Sciatic nerve (tissue), 2 donors: ENCODE data around the gene PPAT. TPM values are rescaled to one million over a fixed set of nuclear protein-coding genes. Genes with fewer than 3 reads are reported as not detected.

Experiments
- ATAC-seq: fragments of 200-7000 bp; cut with Tn5 transposase; one replicate; pipeline ENCODE4 v1.9.1; 2020; ENCODE audit warnings: mild to moderate bottlenecking, moderate library complexity
- DNase-seq: peaks from one replicate; pipeline ENCODE4 v3.0.0-alpha.2; 2020; ENCODE audit warnings: low spot score
- intact Hi-C: fragments of 100-400 bp; cut with DNase I; formaldehyde crosslinking; loops from one replicate; pipeline ENCODE4 v1.14.2; 2022
- total RNA-seq: library from RNA; stranded (reverse); fragmentation: NEBNext Ultra II Directional; extraction: Animal tissue kit (Norgen Biotek cat#: 25700); gene quantifications from one replicate; pipeline ENCODE4 v1.2.1, GENCODE V29; 2021
- donor health status: DM: no; HTN: no; CAD: no.
- donor health status: DM: no; HTN: no; CAD: no.

PPAT gene
- total RNA-seq, 1 donor from 2014 or later: 8.6 TPM

DNA sequence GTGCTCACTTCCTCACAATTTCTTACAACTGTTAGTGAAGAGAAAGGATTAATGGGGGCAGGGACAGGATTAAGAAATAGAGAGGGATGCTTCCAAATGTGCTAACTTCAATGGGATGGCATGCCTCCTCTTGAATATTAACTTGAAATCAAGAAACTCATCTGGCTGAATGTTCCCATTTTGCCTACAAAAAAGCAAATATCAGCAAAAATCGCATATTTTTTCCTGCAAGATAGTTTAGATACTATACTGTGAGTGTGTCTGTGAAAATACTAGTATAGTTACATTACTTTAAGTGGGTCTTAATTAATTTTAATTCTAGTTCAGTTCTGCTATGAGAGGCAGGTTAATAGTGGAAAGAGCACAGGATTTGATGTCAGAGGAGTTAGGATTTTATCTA is 5.6 kb upstream of the PPAT start:
- DNase-seq: no peak

DNA sequence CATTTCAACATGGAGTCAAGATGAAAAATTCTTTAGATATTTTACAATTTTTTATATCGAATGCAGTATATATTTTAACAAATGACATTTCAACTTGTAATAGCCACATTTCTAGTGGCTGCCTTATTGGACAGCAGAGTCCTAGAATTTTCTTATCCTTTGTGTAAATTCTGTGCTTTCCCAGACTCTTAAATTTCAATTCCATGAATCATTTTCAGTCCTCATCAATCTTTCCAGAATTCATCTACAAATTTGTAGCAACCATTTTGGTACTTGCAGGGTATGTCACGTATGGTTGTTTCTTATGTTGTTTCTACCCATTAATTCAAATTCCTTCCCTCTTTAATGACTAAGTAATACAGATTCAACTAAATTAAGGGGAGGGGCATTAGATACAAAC is 3.4 kb upstream of the PPAT start:
- DNase-seq (no peak), ATAC-seq (no peak)
- intact Hi-C loops: no loop called here

More for the DNA sequence above, 5.6 kb upstream of the PPAT start:
- intact Hi-C loops: no loop called here
- ATAC-seq: no peak

DNA sequence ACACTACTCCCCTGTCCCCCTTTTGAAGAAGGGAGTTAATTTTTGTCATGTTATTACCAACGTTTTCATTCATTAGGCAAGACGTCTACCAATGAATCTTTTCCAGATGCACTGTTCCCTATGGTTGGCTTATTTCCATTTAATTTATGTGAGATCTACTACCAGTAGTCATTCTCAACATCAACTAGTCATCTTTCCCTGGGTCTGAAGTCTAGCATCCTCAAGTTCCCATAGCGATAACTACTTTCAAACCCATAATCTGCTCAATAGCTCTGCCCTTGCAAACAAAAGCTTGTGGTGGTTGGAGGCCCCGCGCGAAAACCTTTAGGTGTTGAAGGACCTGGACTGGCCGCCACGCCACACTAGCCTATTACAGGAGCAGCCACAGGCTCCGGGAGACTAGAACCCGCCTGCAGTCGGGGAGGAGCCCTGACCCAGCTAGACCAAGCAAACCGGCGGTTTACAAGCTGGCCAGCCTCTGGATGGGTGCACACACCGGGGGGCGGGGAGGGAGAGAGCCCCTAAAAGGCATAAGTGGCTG is 746 bp downstream of the PPAT start:
- intact Hi-C loops: no loop called here
- ATAC-seq (peak; percentile 22), DNase-seq (no peak)

DNA sequence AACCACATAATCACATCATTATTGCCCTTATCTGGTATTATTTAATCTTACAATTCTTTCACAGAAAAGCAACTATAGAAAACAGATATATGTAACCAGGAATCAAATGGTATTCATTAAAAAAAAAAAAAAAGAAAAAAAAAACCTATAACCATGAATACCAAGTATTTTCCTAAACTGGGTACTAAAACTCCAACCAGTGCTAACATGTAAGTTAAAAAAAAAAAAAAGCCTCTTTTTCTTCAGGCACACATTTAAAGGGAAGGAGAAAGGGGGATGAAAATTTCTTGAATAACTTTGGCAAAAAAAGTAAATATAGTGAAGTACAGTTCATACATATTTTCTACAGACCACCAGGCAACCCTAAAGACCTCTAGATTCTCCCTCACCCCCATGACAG is 2.1 kb downstream of the PPAT start:
- intact Hi-C loops: no loop called here
- no peak for ATAC-seq

DNA sequence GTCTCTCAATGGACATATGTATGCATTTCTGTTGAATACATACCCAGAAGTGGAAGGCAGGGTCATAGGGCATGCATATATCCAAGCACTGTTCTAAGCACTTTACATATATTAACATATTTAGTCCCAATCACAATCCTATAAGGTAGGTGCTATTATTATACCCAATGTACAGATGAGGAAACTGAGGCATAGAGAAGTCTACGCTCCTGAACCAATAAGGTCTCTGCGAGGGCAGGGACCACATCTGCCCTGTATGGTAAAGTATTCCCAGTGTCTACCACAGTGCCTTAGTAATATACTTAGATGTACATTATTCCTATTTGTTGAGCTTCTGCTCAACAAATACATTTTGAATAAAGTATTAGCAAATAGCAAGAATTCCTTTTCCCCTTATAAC is 5.2 kb downstream of the PPAT start:
- intact Hi-C loops: no loop called here
- ATAC-seq: no peak
- no peak for DNase-seq

More for the DNA sequence above, 2.1 kb downstream of the PPAT start:
- no peak for DNase-seq

DNA sequence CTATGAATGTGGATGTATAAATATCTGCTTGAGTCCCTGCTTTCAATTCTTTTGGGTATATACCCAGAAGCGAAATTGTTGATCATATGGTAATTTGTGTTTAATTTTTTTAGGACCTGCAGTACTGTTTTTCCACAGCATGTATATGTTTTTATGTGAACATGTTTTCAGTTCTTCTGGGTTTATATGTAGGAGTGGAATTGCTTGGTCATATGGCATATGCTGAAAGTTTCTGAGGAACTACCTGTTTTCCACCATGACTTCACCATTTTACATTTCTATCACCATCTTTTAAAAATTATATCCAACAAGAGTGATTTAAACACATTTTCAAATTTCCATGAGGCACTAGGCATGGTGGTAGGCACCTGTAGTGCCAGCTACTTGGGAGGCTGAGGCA is 8.2 kb downstream of the PPAT start:
- intact Hi-C loops: no loop called here
- ATAC-seq: no peak
- no peak for DNase-seq

DNA sequence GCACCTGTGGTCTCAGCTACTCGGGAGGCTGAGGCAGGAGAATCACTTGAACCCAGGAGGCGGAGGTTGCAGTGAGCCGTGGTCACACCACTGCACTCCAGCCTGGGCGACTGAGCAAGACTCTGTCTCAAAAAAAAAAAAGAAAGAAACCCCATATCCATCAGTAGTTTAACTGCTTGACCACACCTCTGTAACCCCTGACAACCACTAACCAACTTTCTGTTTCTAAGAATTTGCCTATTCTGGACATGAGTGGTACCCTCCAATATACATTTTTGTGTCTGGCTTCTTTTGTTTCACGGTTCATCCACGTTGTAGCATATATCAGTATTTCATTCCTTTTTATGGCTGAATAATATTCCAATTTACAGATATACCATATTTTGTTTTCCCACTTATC is 9.1 kb downstream of the PPAT start:
- no peak for DNase-seq
- intact Hi-C loops: no loop called here
- ATAC-seq: no peak

DNA sequence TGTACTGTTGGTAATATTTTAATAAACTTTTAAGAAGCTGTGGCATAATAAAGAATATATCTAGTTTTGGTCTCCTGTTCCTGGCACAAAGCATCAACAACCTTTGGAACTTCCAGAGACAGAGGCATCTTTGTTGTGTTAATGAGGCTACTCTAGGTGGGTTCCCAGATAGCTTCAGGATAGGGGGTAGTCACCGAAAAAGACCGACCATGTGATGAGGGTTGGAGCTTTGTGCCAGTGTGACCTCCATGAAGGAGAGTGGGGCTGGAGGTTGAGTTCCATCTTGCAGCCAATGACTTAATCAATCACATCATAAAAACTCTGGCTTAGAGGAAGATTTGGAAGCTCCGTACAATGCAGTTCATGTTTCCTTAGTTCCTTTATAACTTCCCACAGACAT is 9.9 kb downstream of the PPAT start:
- DNase-seq: no peak
- no peak for ATAC-seq
- intact Hi-C loops: no loop called here

DNA sequence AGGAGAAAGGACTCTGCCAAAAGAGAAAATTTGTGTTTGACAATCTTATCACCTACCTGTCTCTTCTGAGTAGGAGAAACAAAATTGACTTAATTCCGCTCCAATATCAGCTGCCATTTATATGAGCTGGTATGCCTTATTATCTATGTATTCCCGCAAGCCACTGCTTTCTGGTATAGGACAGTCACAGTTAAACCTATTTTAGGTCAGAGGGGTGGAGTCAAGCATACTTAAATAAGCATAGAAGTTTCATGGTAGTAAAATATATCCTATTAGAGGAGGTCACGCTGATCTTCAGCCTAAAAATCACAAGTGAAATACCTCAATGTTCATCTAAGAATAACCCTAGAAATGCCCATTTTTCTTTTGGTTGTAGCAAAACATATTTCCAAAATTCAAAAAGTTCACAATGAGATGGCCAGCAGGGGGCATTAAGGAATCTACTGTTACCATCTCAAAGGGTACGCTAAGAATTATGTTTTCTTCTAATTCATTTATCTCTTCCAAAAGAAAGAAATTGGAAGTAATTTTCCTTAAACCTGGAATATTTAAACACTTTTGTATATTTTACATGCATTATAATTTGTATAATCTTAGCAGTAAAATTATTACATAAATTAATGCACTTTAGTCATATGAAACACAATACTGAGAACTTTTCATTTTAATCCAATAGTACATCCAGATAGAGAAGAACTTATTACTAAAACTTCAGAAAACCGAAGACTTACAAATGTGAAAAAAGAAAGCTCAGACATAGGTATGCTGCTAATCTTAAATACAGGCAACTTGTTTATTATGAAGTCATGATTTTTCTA is 10.5 kb downstream of the PPAT start:
- no peak for ATAC-seq
- intact Hi-C loops: no loop called here
- no peak for DNase-seq

DNA sequence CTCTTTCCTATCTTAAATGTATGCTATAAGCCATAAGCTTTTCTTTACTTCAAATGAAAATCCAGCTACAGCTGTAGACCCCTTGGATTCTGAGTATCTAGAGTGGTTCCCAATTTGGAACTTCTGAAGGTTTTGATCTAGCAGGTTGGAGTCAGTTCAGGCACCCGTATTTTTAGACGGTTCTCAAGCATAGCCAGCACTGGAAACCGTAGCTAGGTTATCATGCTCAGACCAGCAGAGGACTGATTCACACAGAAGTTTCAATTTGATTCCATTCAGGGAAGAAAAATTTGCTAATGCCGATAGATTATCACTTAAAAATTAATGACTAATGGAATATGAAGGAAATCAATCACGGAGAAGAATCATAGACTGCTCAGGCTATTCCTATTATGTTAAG is 11.2 kb downstream of the PPAT start:
- ATAC-seq (no peak), DNase-seq (no peak)
- intact Hi-C loops: no loop called here

DNA sequence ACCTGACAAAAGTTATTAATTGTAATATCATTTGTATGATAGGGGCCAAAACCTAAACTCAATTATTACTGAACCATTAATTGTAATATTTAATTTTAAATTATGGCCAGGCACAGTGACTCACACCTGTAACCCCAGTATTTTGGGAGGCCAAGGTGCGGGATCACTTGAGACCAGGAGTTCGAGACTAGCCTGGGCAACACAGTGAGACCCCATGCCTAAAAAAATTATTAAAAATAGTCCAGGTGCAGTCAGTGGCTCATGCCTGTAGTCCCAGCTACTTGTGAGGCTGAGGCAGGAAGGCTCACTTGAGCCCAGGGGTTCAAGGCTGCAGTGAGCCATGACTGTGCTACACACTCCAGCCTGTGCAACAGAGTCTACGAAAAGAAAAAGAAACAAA is 18.0 kb downstream of the PPAT start:
- no peak for DNase-seq
- ATAC-seq: no peak
- intact Hi-C loops: no loop called here

DNA sequence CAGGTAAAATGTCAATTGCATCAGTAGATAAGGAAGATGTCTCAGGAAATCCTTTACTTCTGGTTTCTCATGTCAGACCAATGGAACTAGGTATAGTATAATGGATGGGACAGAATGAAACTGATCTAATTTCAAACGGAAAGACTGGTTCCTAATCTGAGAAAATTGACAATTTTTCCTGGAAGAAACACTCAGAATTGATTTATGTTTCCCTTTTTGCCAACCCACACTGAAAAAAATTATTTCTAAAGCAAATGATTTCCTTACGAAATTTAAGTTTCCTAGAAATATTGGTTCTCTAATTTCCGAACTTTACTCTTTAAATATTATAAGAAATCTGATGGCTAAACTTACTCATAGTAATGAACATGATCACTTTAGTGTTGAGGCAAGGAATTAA is 19.1 kb downstream of the PPAT start:
- no peak for DNase-seq
- no peak for ATAC-seq
- intact Hi-C loops: no loop called here

DNA sequence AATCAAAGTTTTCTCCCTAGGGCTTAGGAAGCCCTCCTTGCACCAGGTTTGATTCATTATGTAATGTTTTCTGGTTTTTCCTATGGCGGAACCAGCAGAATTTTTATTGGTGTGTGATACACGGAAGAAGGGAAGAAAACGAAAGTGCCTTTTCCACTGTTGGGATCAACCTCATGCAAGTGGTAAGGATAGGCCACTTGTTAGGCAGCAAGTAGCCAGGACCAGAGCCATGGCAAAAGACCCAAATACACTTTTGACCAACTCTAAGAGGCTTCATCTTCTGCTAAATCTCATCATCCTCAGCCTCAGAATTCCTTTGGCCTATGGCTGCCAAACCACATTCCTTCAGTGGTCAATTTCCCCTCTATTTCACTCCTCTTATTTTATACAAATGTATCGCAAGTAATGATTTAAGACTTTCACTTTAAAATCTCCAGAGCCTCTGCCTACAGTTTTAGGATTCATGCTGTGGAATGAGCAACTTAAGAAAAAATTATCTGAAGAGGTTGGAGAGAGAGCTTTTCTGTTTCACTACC is 21.2 kb downstream of the PPAT start:
- ATAC-seq: no peak
- DNase-seq: no peak
- intact Hi-C loops: no loop called here

DNA sequence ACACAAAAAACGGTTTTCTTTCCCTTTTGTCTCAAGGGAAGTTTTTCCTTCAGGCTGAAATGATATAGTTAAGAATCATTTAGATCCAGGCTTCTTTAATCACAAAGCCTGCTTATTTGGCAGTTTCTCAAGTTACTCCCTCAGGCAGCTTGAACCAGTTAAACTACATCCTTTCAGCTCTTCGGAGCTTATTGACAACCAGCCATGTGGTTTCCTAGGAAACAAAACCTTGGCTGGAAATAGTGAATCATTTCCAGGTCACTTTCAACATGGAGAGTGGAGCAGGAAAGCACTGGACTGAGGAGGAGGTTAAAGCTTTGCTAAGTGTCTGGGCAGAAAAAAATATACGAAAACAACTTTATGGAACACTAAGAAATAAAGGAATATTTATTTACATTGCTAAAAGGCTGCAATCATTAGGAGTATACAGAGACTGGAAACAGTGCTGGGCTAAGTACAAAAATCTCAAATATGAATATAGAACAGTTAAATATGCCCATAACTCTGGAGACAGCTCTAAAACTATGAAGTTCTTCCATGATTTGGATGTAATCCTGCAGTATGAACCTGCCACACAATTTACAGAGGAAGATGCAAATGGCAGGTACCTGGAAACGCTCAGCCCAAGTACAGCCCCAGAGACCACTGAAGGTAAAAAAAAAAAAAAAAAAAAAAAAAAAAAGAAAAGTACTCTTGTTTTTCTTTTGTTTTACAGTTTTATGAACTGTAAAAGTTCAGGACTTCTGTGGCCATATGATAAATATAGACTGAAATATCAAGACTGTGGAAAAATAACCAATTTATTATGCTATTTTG is 25.0 kb downstream of the PPAT start:
- intact Hi-C loops: no loop called here
- ATAC-seq (peak; percentile 98), DNase-seq (no peak)

DNA sequence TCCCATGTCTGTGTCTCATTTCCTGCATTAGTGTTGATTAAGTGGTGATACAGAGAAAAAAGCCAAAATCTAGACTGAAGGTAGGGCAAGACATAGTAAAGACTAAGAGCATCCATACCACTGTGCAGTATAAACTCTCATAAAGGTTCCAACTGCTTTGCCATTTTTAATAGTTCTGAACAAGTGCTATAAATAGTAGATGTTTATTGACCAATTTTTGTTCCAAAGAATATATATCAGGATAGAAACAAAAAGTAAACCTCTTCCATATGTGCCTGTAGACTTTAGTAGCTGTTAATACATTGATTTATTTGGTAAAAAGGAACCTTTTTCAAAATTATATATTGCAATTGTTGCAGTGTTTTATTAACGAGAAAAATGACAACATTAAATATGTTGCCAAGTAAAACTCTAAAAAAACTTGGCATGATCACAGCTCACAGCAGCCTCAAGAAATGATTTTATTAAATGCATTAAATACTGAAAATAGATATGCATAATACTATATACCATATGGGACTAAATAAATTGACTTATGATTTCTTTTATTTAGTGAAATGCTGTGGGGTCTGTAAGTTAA is 25.8 kb downstream of the PPAT start:
- DNase-seq (no peak), ATAC-seq (no peak)
- intact Hi-C loops: no loop called here

DNA sequence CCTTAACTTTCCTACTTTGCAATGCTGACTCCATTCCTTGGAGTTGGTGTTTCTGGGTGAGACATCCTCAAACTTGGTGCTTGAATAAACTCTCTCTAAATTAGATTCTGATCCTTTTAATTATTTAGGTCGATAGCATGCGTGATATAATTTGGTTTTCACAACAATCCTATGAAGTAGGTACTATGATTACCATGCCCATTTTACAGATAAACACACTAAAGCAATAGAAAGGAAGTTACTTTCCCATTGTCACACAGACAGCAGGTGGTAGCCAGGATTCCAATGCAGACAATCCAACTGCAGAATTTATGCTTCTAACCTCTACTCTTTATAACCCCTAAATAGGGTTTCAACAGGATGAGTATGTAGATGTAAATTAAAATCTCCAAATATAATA is 26.4 kb downstream of the PPAT start:
- no peak for DNase-seq
- ATAC-seq: no peak
- intact Hi-C loops: no loop called here

DNA sequence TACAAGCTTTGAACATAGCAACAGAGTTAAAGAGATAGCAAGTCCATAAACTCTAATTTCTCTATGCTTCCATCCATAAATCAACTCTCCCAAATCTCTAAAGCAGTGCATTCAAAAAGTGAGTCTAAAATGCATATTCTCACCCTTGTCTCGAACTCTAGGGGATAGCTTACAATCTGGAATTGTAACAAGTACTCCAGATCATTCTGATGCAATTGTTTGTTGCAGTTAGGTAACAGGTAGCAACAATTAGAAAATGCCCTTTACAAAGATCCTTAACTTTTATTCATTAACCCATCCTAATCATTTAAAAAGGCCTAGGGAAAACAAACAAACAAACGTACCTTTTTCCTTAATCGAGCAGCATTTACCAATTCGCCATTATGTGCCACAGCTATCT is 29.3 kb downstream of the PPAT start:
- DNase-seq: no peak
- intact Hi-C loops: no loop called here
- no peak for ATAC-seq

DNA sequence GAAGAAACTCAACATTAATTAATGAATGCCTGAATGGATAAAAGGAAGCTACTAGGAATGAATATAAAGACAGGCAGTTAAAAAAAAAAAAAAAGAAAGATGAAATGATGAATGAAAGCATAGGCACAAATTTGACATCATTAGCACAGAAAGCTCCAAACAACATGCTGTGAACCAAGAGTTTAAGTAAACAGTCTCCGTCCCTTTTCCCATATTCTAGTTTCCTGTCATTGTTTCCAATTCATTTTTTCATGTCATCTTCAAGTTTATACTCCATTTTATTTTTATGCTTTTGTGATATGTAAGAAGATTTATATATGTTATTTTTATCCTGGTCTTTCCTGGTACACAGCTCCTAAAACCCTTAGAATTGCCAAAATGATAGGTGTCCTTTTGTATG is 30.4 kb downstream of the PPAT start:
- DNase-seq (no peak), ATAC-seq (no peak)
- intact Hi-C loops: no loop called here

DNA sequence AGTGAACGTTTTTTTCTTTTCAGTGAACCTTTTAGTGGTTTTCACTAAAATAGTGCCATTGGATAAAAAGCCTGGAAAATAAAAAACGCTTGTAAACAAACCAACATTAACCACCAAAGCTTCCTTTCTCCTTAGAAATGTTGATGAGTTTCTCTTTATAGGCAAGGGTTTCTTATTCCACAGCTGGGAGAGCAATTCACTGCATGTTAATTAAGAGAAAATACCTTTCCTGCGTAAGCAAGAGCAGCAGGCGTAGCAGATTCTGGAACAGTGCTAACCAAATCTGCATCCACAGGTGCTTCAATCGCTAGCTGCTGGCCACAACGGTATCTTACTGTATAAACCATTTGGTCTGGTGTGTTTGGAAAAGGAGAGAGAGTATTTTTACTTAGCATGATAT is 34.9 kb downstream of the PPAT start:
- DNase-seq: no peak
- intact Hi-C loops: no loop called here
- ATAC-seq: no peak

DNA sequence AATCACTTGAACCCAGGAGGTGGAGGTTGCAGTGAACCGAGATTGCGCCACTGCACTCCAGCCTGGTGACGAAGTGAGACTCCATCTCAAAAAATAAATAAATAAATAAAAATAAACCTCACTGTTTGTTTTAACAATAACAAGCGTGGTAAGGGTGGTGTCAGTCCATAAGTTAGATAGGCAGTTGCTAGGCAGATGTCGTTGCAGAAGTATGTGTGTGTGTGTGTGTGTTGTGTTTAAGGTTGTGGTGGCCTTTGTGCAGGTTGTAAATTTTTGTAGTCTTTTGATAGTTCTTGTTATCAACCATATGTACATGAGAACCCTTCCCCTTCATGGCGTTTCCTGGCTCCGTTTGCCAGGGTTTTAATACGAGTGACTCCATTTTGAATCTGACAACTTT is 44.1 kb downstream of the PPAT start:
- intact Hi-C loops: no loop called here
- no peak for ATAC-seq
- no peak for DNase-seq
